ENCODE data around the gene RNF215. TPM values are rescaled to one million over a fixed set of nuclear protein-coding genes. Genes with fewer than 3 reads are reported as not detected.

The RNF215 gene
- total and polyA plus RNA-seq, 3 donors from 2014 or later, result 18.2 to 24.6 (median 20.9) TPM

GRCh38 chr22:30383061-30383460 lies 4.2 kb downstream of the RNF215 start:
- TF ChIP-seq POLR2A (IDR thresholded peaks at IDR 0.05), result no peak
- no peak for TF ChIP-seq CTCF (IDR thresholded peaks at IDR 0.05)
- DNase-seq, result no peak
- H3K36me3 ChIP-seq (ENCODE audit: low read depth, missing control alignments), result no peaks in the 10 kb centered on the region
- H3K27ac ChIP-seq, result no peak overlapping the region
- intact Hi-C loops (cut with DNase I; ENCODE audit: low total_unique reads), result no loop called here
- no peaks in the 10 kb centered on the region for H3K9me3 ChIP-seq
- WGBS, 2 donors, result 61 to 76% methylated on average over 3 of the region's 3 CpGs
- H3K4me3 ChIP-seq, result no peak overlapping the region
- H3K27me3 ChIP-seq, result no peaks in the 10 kb centered on the region
- peaks cover 10% of the 10 kb centered on the region for H3K4me1 ChIP-seq

- no peaks in the 10 kb centered on the region for H3K9me3 ChIP-seq
- TF ChIP-seq CTCF (IDR thresholded peaks at IDR 0.05) (no peak), POLR2A (IDR thresholded peaks at IDR 0.05) (no peak)
- no peaks in the 10 kb centered on the region for H3K27me3 ChIP-seq
- intact Hi-C loops (cut with DNase I; ENCODE audit: low total_unique reads), result no loop called here
- peaks cover 7% of the 10 kb centered on the region for H3K4me1 ChIP-seq
- no peak for DNase-seq
- H3K36me3 ChIP-seq (ENCODE audit: low read depth, missing control alignments), result no peaks in the 10 kb centered on the region
- no peak overlapping the region for H3K27ac ChIP-seq
- 91 to 95% methylated on average over 5 of the region's 5 CpGs for WGBS, 2 donors
- no peak overlapping the region for H3K4me3 ChIP-seq
Observed at GRCh38 chr22:30382340-30382739, 4.9 kb downstream of the RNF215 start.

DNA sequence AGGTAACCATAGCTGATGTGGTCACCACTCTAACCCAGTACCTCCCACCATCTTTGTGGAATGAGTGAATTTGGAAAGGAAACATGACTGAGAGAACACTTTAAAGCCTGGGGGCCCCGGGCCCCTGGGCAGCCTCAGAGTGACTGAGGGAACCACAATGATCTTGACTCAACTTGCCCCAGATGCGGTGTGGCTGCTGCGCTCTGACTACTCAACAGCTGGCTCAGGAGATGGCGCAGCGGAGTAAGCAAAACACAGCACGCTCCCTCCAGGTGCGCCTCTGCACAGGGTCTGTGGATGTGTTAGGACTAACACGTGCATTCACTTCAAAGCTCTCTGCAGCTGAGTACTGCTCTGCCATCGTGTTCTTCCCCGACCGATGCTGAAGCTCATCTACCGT lies 5.9 kb downstream of the RNF215 start:
- Histone ChIP-seq H3K36me3 (ENCODE audit: low read depth, missing control alignments) (no peaks in the 10 kb centered on the region), H3K4me1 (peaks cover 1% of the 10 kb centered on the region), H3K27me3 (no peaks in the 10 kb centered on the region), H3K27ac (no peak overlapping the region), H3K4me3 (no peak overlapping the region), H3K9me3 (no peaks in the 10 kb centered on the region)
- intact Hi-C loops (cut with DNase I; ENCODE audit: low total_unique reads), result no loop called here
- 86 to 87% methylated on average over 12 of the region's 12 CpGs for WGBS, 2 donors
- TF ChIP-seq POLR2A (IDR thresholded peaks at IDR 0.05), result no peak
- no peak for TF ChIP-seq CTCF (IDR thresholded peaks at IDR 0.05)
- no peak for DNase-seq

- H3K36me3 ChIP-seq (ENCODE audit: low read depth, missing control alignments), result no peaks in the 10 kb centered on the region
- WGBS, 2 donors, result 94 to 99% methylated on average over 13 to 19 of the region's 20 CpGs
- TF ChIP-seq POLR2A (IDR thresholded peaks at IDR 0.05) (no peak), CTCF (IDR thresholded peaks at IDR 0.05) (no peak)
- intact Hi-C loops (cut with DNase I; ENCODE audit: low total_unique reads), result no loop called here
- no peaks in the 10 kb centered on the region for H3K9me3 ChIP-seq
- H3K4me1 ChIP-seq, result no peaks in the 10 kb centered on the region
- no peak overlapping the region for H3K4me3 ChIP-seq
- H3K27me3 ChIP-seq, result no peaks in the 10 kb centered on the region
- no peak overlapping the region for H3K27ac ChIP-seq
- no peak for DNase-seq
Observed at GRCh38 chr22:30380011-30380410, 7.2 kb downstream of the RNF215 start.

- H3K27me3 ChIP-seq, result no peaks in the 10 kb centered on the region
- no peak overlapping the region for H3K27ac ChIP-seq
- no peaks in the 10 kb centered on the region for H3K9me3 ChIP-seq
- intact Hi-C loops (cut with DNase I; ENCODE audit: low total_unique reads), result no loop called here
- no peaks in the 10 kb centered on the region for H3K4me1 ChIP-seq
- 83 to 100% methylated on average over 3 to 10 of the region's 13 CpGs for WGBS, 2 donors
- no peak overlapping the region for H3K4me3 ChIP-seq
- no peaks in the 10 kb centered on the region for H3K36me3 ChIP-seq (ENCODE audit: low read depth, missing control alignments)
- no peak for DNase-seq
- TF ChIP-seq CTCF (IDR thresholded peaks at IDR 0.05), result no peak
- TF ChIP-seq POLR2A (IDR thresholded peaks at IDR 0.05), result no peak
Observed at GRCh38 chr22:30375312-30375849, 11.8 kb downstream of the RNF215 start.
